BJ (cell line): Measurements from ENCODE around the gene PGBD5. TPM values are rescaled to one million over a fixed set of nuclear protein-coding genes. Genes with fewer than 3 reads are reported as not detected.

Experiments used
- CTCF ChIA-PET: fragments of 350-600 bp; formaldehyde crosslinking; extraction: SDS; loops from one replicate; lab custom pipeline; 2021; ENCODE audit warnings: antibody characterized with exemption, inconsistent platforms; lab: Yijun Ruan, JAX
- POLR2A ChIA-PET: fragments of 300-600 bp; sonication (Branson Sonifier 250); formaldehyde crosslinking; extraction: SDS; loops from one replicate; lab custom pipeline; 2021; ENCODE audit warnings: antibody characterized with exemption; lab: Charles Lee
- DNase-seq: peaks from one replicate; pipeline ENCODE4 v3.0.0-alpha.2; 2011; ENCODE audit warnings: low read depth
- H3K27me3 ChIP-seq: 2 replicates; pipeline ENCODE4 v1.6.0; 2011; ENCODE audit warnings: low read length; ENCODE audit not compliant: control insufficient read depth, insufficient read depth
- H3K36me3 ChIP-seq: 2 replicates; pipeline ENCODE4 v1.5.1; 2011; ENCODE audit warnings: low read length; ENCODE audit not compliant: control insufficient read depth, insufficient read depth
- H3K4me3 ChIP-seq: 2 replicates; pipeline ENCODE4 v1.5.1; 2011; ENCODE audit warnings: low read depth, mild to moderate bottlenecking, control low read depth, low read length
- CTCF ChIP-seq: IDR thresholded peaks from 2 replicates; pipeline ENCODE4 v1.5.1; 2011; ENCODE audit warnings: low read depth, mild to moderate bottlenecking, control low read depth, inconsistent platforms, low read length, moderate library complexity; ENCODE audit not compliant: insufficient read depth
- polyA plus RNA-seq: library from polyadenylated mRNA; depleted of rRNA; stranded (reverse); fragments of >200 nt; gene quantifications from 2 replicates; pipeline ENCODE4 v1.2.3, GENCODE V29; 2011

PGBD5 gene
- polyA plus RNA-seq, 1 experiment: 0.07 TPM

DNA sequence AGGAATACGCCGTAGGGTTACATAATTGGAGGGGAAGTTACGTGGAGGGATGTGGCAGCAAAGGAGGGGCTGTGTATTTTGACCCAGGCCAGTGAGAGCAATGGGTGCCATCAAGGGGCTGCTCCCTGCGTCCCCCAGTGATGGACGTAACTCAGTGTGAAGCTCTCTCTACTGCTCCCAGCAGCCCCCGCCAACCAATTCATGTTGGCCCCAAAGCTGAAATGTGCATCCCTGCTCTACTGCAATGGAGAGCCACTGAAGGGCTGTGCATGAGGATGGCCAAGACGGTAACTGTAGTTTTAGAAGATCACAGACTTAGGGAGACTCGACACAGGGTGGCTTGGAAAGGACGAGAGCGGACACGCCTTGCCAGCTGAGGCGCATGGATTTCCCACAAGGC is 38.3 kb downstream of the PGBD5 start:
- TF ChIP-seq CTCF: no peak
- no peaks in the 10 kb centered on the region for H3K27me3 ChIP-seq
- CTCF ChIA-PET: no interaction called here
- H3K36me3 ChIP-seq: no peaks in the 10 kb centered on the region
- POLR2A ChIA-PET: no interaction called here
- DNase-seq: no peak
- H3K4me3 ChIP-seq: no peak overlapping the region

DNA sequence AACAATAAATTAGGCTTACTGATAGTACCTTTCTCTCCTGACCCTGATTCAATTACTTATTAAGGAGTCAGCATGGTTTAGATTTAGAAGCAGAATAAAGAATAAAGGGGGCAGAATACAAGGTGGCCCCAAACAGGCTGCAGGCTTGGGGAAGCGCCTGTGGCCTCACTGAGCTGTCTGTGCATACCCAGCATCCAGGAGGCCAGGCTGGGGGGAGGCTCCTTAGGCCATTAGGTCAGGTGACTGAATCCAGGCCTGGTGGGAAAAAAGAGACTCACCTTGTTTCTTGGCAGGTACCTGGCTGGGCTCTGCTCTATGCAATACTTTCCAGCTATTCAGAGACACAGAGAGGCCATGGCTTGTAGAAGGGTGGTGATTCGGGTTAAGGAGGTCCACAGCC is 38.8 kb downstream of the PGBD5 start:
- Histone ChIP-seq H3K4me3 (no peak overlapping the region), H3K36me3 (no peaks in the 10 kb centered on the region), H3K27me3 (no peaks in the 10 kb centered on the region)
- CTCF ChIA-PET: no interaction called here
- no peak for TF ChIP-seq CTCF
- DNase-seq: no peak
- POLR2A ChIA-PET: no interaction called here

GRCh38 chr1:230386637-230387262 is 39.4 kb downstream of the PGBD5 start:
- TF ChIP-seq CTCF: no peak
- no peak for DNase-seq
- H3K4me3 ChIP-seq: no peak overlapping the region
- H3K36me3 ChIP-seq: no peaks in the 10 kb centered on the region
- ChIA-PET CTCF (no interaction called here), POLR2A (no interaction called here)
- no peaks in the 10 kb centered on the region for H3K27me3 ChIP-seq

GRCh38 chr1:230385930-230386329 is 40.2 kb downstream of the PGBD5 start:
- no peak overlapping the region for H3K4me3 ChIP-seq
- DNase-seq: no peak
- no peak for TF ChIP-seq CTCF
- H3K27me3 ChIP-seq: no peaks in the 10 kb centered on the region
- no peaks in the 10 kb centered on the region for H3K36me3 ChIP-seq
- CTCF ChIA-PET: no interaction called here
- POLR2A ChIA-PET: interaction anchor here (0.5 kb wide), 1 partner anchor 21 kb away, joined by 14 read pairs; no protein-coding TSS in a partner anchor

DNA sequence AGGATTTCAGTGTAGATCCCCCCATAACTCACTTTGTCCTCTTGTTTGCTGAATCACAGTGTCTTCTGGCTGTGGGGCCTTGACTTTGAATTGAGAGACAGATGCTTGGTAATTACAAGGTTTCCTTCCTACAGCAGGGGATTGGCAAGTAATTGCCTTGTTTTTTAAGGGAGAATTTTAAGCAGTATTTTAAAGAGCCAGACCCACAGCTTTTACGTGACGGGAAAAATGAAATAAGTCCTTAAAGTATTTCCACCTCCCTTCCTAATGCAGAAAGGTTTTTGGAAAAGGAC is 41.0 kb downstream of the PGBD5 start:
- no peak overlapping the region for H3K4me3 ChIP-seq
- H3K27me3 ChIP-seq: no peaks in the 10 kb centered on the region
- H3K36me3 ChIP-seq: no peaks in the 10 kb centered on the region
- POLR2A ChIA-PET: interaction anchor here (0.5 kb wide), 1 partner anchor 20 kb away, joined by 14 read pairs; no protein-coding TSS in a partner anchor
- DNase-seq: no peak
- CTCF ChIA-PET: no interaction called here
- no peak for TF ChIP-seq CTCF
